ENCODE results near the gene IQCN.

DNA sequence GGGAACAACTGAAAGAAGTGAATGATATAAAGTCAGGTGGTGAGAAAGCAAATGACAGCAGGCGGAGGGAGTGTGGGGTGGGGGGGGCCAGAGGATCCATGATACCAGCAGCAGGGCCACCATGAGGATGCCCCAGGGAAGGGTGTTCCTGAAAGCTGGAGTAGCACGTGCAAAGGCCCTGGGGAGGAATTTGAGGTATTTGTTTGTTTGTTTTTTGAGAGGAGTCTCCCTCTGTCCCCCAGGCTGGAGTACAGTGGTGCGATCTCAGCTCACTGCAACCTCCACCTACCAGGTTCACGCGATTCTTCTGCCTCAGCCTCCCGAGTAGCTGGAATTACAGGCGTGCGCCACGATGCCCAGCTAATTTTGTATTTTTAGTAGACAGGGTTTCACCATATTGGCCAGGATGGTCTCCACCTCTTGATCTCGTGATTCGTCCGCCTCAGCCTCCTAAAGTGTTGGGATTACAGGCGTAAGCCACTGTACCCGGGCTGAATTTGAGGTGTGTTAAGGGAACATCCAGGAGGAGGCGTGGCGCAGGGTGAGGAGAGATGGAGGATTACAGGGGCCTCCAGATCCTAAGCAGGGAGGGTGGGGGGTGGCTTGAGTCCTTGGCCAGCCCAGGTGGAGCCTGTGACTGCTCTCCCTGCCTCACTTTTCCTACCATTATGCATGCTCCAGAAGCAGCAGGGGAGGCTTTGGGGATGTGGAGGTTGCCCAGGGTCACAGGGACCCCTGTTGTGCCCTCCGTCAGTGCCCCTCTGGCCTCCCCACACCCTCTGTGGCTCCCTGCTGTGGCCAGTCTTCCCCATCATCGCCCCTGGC lies 19.6 kb upstream of the IQCN start:
- TF ChIP-seq EP300 (IDR thresholded peaks at IDR 0.05; ENCODE audit: low read depth) (no peak), CTCF (IDR thresholded peaks at IDR 0.05) (no peak), POLR2AphosphoS5 (IDR thresholded peaks at IDR 0.05) (no peak), POLR2A (IDR thresholded peaks at IDR 0.05) (no peak)

All from transverse colon (tissue), 4 donors.